NOMO-1 (cell line): ENCODE measurements around the gene PDZK1IP1.
"Not testable (repeated sequence)": the region's sequence is repeated elsewhere in the genome, so short reads cannot be mapped to it uniquely, and the experiment has no call there.

Experiments used
- DNase-seq, 2 experiments: peaks; one replicate each; lab custom pipeline; 2025; ENCODE audit not compliant: unreplicated experiment in 2 of 2; lab: John Stamatoyannopoulos, UW

PDZK1IP1 gene

DNA sequence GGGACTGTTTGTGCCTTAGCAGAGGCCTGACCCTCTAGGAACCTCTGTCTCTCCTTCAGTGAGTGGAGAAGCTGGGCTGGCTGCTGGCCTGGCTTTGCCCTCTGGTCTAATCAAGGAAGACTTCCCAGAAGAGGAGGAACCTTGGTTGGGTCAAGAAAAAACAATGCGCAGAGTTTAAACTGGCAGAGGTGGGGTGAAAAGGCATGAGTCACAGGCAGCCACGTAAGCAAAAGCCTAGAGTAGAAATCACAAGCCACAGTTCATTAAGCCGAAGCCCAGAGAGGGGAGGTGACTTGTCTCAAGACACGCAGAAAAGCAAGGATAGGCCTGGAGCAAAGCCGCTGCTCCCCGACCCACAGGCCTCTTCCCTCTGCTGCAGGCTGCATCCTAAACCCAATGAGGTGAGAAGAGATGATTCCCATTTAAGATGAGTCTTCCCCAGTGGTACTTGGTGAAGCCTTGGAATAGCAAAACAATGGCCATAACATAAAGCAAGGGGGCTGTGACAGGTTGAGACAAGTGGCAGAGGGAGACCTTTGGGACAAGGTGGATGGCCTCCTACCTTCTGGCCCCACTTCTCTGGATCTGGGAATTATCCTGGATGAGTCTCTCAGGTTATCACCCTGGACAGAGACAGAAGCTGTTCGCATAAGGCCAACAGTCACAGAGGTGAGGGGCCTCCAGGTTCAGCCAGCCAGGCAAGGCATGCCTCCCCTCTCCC lies 7.7 kb downstream of the PDZK1IP1 start:
- no peak for DNase-seq

GRCh38 chr1:47181095-47181954 lies 8.5 kb downstream of the PDZK1IP1 start:
- DNase-seq = no peak

- DNase-seq = no peak
Measured at GRCh38 chr1:47180603-47181094, 9.2 kb downstream of the PDZK1IP1 start.

- no peak for DNase-seq
Measured at GRCh38 chr1:47179988-47180563, 9.8 kb downstream of the PDZK1IP1 start.

DNA sequence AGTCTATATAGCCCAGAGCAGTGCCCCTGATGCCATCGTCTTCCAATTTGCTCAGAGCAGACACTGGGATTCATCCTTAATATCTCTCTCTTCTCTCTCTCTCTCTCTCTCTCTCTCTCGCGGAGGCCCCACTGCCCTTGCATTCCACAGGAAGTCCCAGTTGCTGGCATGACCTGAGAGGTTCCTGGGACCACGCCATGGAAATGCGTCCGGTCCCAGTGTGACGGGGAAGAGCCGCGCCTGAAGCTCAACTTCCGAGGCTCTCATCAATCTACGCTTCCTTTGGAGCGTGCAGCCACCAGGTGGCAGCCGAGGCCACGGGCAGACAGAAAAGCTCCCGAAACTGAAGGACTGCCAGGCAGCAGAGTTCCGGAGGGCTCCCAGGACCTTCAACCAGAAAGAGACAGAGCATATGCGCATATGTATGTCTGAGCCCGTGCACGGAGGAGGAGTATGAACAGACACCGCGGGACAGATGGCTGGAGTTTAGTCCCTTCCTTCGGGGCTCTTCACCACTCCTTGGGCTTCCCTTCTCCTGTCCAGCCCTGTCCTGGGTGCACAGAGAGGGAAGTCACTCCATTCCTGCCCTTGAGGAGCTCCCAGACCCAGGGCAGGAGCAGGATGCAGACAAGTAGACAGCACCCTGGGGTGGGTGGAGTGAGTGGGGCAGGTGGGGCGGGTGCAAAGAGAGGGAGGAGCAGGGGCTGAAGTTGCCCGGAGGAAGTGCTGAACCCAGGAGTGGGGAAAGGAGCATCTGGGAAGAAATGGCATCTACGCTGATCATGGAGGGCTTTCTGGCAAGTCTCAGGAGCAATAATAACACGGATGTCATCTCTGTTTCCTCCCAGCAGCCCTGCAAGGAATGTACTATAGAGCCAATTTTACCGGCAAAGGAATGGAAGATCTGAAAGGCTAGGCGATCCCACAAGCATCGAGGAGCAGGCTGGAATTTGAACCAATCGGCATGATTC lies 10.5 kb downstream of the PDZK1IP1 start:
- DNase-seq = peak; percentile 87 to 88

GRCh38 chr1:47178654-47179016 lies 11.2 kb downstream of the PDZK1IP1 start:
- no peak for DNase-seq

DNA sequence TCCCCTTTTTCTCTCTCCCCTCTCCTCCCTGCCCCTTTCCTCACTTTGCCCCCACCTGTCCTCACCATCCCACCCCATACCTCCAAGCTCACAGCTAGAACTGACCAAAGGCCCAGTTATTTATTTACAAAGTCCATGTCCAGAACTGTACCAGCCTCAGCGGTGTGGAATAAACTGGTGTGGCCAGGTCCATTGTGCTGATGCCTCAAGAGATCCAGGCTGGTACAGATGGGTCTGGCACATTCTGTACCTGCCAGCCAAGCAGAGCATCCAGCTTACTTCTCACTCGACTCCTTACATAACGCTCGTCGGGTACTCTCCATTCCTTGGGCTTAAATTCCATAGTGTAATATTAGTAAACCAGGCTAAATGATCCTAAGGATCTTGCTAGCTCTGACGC lies 11.8 kb downstream of the PDZK1IP1 start:
- DNase-seq = no peak

DNA sequence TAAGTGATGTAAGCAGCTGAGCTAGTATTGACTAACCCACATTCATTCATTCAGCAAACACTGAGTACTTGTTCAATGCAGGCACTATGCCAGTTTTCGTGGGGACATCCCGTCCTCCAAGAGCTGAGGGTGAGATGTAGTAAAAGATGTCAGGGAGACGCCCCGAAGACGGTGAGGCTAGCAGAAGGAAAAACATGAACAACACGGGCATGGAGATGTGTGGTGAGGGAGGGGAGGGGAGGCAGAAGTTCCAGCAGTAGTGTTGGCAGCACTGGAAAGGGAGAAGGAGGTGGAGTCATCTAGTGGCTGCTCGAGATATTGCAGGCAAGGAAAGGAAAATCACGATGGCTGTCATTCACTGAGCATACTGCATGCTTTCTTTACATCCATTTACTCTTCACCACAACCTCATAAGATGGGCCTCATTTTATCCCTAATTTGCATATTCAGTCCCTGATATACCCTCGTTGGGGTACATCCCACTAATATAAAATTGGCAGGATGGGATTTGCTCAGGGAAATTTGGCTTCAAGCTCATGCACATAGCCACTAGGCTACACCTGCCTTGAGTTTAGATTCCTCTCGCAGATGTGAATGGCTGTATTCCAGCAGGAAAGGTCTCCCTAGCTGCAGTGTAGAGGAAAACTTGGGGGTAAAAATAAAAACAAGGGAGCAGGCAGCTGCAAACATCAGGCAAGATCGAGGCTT lies 14.5 kb downstream of the PDZK1IP1 start:
- DNase-seq = peak; percentile 45 to 48

- no peak for DNase-seq
Measured at GRCh38 chr1:47174656-47175020, 15.2 kb downstream of the PDZK1IP1 start.

GRCh38 chr1:47172782-47173181 lies 17.1 kb downstream of the PDZK1IP1 start:
- DNase-seq = no peak

DNA sequence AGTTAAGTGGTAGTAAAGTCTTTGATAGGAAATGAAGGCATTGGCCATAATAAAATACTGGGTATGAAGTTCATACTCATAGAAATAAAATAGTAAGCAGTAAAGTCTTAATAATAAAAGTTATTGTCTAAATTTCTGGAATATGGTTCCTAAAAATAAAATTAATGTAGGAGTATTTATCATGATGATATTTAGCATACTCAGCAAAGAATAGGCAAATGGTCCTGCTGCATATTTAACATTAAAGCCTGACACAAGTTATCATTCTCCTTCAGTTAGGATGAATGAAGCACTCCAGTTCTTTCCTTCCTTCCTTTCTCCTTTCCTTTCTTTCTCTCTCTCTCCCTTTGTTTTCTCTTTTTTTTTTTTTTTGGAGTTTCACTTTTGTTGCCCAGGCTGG lies 25.3 kb downstream of the PDZK1IP1 start:
- DNase-seq = no peak

GRCh38 chr1:47161298-47162040 lies 28.4 kb downstream of the PDZK1IP1 start:
- no peak for DNase-seq

GRCh38 chr1:47160716-47161115 lies 29.1 kb downstream of the PDZK1IP1 start:
- DNase-seq = no peak

DNA sequence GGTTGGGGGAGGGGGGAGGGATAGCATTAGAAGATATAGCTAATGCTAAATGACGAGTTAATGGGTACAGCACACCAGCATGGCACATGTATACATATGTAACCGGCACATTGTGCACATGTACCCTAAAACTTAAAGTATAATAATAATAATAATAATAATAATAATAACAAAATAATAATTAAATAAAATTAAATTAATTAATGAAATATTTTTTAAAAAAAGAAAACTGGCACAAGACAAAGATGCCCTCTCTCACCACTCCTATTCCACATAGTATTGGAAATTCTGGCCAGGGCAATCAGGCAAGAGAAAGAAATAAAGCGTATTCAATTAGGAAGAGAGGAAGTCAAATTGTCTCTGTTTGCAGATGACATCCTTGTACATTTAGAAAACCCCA lies 31.9 kb downstream of the PDZK1IP1 start:
- not testable (repeated sequence) for DNase-seq

DNA sequence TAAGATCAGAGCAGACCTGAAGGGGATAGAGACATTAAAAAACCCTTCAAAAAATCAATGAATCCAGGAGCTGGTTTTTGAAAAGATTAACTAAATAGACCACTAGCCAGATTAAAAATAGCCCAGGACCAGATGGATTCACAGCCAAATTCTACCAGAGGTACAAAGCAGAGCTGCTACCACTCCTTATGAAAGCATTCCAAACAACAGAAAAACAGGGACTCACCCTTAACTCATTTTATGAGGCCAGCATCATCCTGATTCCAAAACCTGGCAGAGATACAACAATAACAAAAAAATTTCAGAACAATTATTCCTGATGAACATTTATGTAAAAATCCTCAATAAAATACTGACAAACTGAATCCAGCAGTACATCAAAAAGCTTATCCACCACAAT lies 33.4 kb downstream of the PDZK1IP1 start:
- DNase-seq = not testable (repeated sequence)

GRCh38 chr1:47149162-47149561 lies 40.7 kb downstream of the PDZK1IP1 start:
- not testable (repeated sequence) for DNase-seq

DNA sequence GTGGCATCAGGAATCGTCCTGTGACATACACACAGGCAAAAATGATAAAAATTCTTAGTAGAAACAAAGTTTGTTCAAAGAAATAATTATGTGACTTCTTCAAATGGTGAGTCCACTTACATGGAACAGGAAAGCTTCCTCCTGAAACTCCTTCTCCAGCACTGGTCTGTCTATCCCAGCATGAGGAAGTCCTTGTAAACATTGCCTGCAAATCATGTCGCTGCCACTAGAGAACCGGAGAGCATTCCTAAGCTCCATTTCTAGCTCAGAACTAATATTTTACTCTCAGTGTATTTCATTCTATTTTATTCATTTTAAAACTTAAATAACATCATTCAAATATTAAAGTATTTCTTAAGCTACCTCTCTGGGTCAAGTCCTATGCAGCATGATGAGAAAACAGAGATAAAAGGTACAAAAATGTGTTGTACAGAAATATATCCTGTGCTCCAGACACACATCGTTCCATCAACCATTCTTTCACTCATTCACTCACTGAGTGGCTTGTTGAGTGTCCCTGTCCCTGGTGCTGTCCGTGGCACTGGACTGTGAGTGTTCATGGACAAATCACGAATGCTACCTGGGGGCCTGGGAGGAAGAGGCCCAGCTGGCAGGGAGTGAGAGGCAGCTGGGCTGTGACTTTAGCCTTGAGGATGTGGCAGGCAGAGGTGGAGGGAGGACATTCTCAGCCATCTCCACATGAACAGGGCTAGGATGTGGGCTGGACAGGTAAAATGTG lies 42.6 kb downstream of the PDZK1IP1 start:
- DNase-seq = no peak

DNA sequence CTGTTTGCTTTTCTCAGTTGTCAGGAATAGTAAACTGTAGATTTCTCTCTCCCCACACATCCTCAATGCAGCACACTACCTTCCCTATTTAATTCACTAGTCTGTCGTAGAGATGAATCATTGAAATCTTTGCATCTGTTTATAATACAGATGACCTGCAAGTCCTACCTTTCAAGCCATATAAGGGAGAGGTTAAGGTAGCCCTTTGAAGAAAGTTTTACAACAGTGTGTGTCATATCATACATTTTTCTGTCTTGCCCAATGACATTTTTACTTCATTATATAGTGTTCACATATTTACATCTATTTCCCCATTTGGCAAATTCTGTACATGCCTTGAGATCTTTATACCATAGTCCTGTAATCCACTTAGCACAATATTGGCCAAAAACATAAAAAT lies 43.3 kb downstream of the PDZK1IP1 start:
- not testable (repeated sequence) for DNase-seq
